HG02798 (cell line): Measurements from ENCODE around the gene OTUD5.
A peak's percentile ranks its signal among the peaks of the same experiment; 100 is the strongest.
"Not testable (repeated sequence)": the region's sequence is repeated elsewhere in the genome, so short reads cannot be mapped to it uniquely, and the experiment has no call there.

Experiments used
- ATAC-seq: cut with Tn5 transposase; IDR thresholded peaks from one replicate; pipeline ENCODE4 v1.9.1; 2021; ENCODE audit warnings: mild to moderate bottlenecking; ENCODE audit not compliant: unreplicated experiment, poor library complexity

OTUD5 gene, protein sequence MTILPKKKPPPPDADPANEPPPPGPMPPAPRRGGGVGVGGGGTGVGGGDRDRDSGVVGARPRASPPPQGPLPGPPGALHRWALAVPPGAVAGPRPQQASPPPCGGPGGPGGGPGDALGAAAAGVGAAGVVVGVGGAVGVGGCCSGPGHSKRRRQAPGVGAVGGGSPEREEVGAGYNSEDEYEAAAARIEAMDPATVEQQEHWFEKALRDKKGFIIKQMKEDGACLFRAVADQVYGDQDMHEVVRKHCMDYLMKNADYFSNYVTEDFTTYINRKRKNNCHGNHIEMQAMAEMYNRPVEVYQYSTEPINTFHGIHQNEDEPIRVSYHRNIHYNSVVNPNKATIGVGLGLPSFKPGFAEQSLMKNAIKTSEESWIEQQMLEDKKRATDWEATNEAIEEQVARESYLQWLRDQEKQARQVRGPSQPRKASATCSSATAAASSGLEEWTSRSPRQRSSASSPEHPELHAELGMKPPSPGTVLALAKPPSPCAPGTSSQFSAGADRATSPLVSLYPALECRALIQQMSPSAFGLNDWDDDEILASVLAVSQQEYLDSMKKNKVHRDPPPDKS

DNA sequence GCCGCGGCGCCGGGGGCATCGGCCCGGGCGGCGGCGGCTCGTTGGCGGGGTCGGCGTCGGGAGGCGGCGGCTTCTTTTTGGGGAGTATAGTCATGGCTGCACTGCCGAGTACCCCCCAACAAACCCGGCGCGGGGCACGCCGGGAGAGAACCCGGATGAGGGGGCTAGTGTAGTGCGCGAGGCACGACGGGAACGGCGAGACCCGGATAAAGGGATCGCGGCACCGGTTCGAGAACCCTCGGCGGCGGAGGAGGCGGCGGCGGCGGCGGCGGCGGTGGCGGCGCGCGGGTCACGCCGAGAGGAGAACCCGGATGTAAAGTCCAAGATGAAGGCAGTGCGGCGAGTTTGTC is at the start of gene OTUD5:
Gene OTUD5 (minus strand): TSS at position 131 of the 350 bp plus-strand sequence. CDS start 37 bp downstream, at position 94.
- ATAC-seq, result peak; percentile 33

DNA sequence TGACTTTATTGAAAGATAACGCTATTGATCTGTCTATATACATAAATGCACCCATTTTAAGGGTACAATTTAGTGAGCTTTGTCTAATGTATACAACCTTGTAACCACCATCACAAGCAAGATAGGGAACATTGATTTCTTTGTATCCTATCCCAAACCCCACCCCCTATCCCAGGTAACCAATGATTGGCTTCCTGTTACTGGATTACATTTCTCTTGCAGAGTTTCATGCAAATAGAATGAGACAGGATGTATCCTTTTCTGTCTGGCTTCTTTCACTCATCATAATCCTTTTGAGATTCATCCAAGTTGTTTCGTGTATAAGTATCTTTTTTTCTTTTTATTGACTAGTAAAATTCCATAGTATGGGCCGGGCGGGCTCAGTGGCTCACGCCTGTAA is 46.3 kb upstream of the OTUD5 start:
- no peak for ATAC-seq

DNA sequence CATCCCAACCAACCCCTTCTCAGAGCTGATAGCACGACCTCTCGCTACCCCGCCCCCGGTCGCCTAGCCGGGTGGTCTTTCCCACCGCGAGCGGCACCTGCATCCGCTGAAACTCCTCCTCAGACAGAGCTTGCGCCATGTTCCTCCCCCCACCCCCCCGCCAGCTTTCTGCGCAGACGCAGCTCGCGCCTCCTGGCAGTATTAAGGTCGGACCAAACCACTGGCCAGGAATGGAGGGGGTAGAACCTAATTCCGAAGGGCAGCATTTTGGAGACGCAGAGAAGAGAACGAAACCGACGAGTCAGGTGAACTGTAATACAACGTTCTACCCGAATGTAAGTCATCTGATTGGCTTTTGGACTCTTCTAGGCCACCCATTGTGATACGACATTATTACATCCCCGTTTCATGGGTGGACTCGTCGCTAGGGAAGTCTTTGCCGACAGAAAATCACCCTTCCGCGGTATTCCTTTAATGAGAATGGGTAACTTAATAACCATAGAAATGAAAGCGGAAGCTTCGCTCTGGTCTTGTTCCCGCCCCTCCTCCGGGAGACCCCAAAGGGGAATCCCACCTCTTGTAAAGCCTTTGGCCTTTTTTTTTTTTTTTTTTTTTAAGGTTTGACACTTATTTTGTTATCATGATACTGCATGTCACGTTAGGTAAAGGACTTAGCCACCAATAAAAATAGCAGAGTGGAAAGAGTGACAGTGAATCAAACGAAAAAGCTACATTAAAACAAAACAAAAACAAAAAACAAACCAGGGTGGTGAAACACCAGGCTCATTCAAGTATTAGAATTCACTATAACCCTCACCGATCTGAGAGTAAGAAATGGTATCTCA is 44.9 kb upstream of the OTUD5 start, which contains the start of gene GRIPAP1:
Gene GRIPAP1 (minus strand): TSS at position 174 of the 845 bp plus-strand sequence. CDS start 35 bp downstream, at position 139.
- ATAC-seq, result peak; percentile 86

GRCh38 chrX:49001521-49002090 is 44.2 kb upstream of the OTUD5 start:
- peak; percentile 35 for ATAC-seq

GRCh38 chrX:49000636-49001035 is 43.2 kb upstream of the OTUD5 start:
- no peak for ATAC-seq

DNA sequence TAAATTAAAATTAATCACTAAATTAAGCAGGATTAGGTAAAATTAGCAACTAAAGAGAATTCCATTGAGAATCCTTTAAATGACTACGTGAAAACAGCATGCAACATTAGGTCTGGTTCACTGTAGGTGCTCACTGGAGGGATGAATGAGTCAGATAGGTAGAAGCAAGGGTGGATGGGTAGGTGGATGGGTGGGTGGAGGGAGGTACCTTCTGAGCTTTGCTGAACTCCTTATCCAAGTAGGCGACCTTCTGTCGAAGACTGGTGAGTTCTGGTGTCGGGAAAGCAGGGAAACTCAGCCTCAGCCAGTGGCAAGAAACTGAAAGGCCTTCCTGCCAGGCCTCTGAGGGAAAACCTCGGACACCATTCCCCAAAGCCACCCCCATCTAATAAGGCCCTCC is 41.6 kb upstream of the OTUD5 start:
- no peak for ATAC-seq

GRCh38 chrX:48998391-48998790 is 41.0 kb upstream of the OTUD5 start:
- no peak for ATAC-seq

GRCh38 chrX:48997865-48998264 is 40.5 kb upstream of the OTUD5 start:
- no peak for ATAC-seq

DNA sequence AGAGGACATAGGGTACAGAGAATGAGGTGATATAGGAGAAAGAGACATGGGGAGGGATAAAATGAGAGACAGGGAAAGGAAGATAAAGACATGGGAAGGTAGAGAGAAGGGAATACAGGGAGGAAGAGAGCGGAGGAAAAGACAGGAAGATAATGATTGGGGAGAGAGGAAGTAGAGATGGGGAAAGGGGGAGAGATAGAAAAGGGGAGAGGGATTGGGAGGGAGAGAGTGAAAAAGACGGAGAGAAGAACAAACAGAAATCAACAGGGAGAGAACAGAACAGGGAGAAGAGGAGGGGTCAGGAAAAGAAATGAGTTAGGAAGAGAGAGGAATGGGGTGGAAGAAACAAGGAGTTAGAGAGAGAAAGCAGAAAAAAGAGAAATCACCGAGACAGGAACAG is 40.0 kb upstream of the OTUD5 start:
- ATAC-seq, result no peak

GRCh38 chrX:48996969-48997368 is 39.6 kb upstream of the OTUD5 start:
- no peak for ATAC-seq

GRCh38 chrX:48992341-48992740 is 34.9 kb upstream of the OTUD5 start:
- ATAC-seq, result no peak

- no peak for ATAC-seq
These were observed 32.1 kb upstream of the OTUD5 start for GRCh38 chrX:48989483-48989882.

GRCh38 chrX:48983896-48984295 is 26.5 kb upstream of the OTUD5 start:
- ATAC-seq, result no peak

GRCh38 chrX:48983081-48983480 is 25.7 kb upstream of the OTUD5 start:
- ATAC-seq, result no peak

GRCh38 chrX:48981178-48981577 is 23.8 kb upstream of the OTUD5 start:
- ATAC-seq, result no peak

- ATAC-seq, result not testable (repeated sequence)
These were observed 22.9 kb upstream of the OTUD5 start for GRCh38 chrX:48980341-48980740.

DNA sequence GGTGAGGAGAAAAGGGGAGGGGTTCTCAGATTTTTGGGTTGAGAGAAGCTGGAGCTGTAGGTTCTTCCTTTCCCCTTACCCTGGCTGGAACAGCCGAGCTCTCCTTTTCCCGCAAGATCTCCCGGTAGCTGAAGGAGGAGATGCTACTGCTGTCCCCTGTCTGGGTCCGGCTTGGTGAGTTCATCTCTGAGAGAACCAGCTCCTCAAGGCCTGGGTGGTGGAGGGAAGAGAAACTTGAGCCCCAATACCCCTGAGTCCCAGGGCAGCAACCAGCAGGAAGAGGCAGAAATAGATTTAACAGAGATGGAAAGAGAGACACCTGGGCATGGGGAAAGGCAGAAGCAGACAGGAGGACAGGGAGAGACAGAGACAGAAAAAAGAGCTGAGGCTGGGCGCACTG is 20.8 kb upstream of the OTUD5 start:
- ATAC-seq, result no peak

DNA sequence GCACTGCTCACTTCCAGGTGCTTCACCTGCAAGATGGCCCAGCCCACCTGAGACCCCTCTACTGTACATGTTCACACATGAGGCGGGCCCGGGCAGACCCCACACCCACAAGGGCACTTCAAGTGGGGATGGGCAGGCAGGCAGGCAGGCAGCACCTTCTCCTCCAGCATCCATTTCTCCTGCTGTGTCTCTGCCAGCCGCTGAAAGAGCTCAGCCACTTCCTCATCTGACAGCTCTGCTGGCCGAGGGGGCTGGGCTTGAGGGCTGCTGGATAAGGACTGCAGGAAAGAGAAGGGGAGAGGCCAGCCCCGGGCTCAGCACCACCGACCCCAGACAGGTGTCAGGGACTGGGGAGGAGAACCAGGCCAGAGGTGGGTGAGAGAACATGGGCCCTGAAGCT is 18.7 kb upstream of the OTUD5 start:
- ATAC-seq, result no peak

DNA sequence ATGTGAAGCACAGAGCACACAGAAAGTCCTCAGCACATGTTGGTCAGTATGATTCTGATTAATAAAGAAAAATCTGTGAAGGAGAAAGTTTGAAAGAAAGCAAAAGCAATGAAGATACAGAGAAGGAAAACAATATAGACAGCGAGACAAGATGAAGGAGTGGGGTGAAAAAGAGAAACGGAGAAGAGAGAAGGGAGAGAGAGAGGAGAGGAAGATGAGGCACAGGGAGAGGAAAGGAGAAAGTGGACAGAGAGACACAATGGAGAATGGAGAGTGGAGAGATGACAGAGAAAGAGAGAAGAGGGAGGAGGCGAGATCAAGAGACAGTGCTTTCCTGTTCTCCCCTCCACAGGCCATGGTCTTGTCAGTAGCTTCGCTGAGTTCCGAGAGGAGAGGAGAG is 18.1 kb upstream of the OTUD5 start:
- ATAC-seq, result no peak

DNA sequence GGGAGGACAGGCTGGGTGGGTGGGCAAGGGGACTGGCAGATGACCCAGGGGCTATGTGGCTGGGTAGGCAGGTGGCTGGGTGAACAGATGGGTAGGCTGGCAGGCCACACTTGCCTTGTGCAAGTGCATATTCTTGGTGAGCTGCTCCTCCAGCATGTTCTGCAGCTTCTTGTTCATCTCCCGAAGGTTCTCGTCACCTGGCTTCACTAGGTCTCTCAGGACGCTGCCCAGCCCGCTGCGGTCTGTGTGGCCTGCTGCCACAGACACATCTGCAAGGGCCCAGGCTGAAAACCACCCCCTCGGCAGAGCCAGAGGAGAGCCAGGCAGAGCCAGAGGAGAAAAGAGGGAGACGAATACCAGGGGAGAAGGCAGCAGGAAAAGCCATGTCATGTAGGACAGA is 17.6 kb upstream of the OTUD5 start:
- no peak for ATAC-seq

- ATAC-seq, result no peak
These were observed 17.2 kb upstream of the OTUD5 start for GRCh38 chrX:48974574-48974973.
